A549 (cell line): ENCODE measurements around the gene DSCAML1. TPM values are rescaled to one million over a fixed set of nuclear protein-coding genes. Genes with fewer than 3 reads are reported as not detected.

Experiments used
- ATAC-seq, 2 experiments: fragments of 200-7000 bp in 1 of 2; fragments of >200 bp in 1 of 2; cut with Nextera tagmentation in 1 of 2; cut with Tn5 transposase in 1 of 2; 3 replicates each; pipeline versions ENCODE4 v1.8.0 to v1.9.1; 2018 to 2020; ENCODE audit warnings: mild to moderate bottlenecking in 1 of 2, moderate library complexity in 1 of 2
- CTCF ChIA-PET: fragments of 300-600 bp; sonication (Branson Sonifier 250); formaldehyde crosslinking; extraction: SDS; loops from one replicate; lab custom pipeline; 2021; ENCODE audit warnings: antibody characterized with exemption, inconsistent platforms; lab: Yijun Ruan, JAX
- POLR2A ChIA-PET: fragments of 350-600 bp; formaldehyde crosslinking; extraction: SDS; loops from one replicate; lab custom pipeline; 2021; ENCODE audit warnings: antibody characterized with exemption, inconsistent platforms; lab: Yijun Ruan, JAX
- DNase-seq, 2 experiments: peaks; one replicate each; pipeline versions ENCODE4 v3.0.0 to v3.0.0-alpha.2; 2011 to 2016; ENCODE audit warnings: low read depth in 1 of 2, low spot score in 1 of 2
- FAIRE-seq: peaks from 2 replicates; lab custom pipeline; 2011; peaks lifted over from hg19 to GRCh38; lab: Jason Lieb, UNC
- H3K27ac ChIP-seq, 2 experiments: fragments of >200 bp; sonication (Bioruptor Twin); formaldehyde crosslinking; 3 replicates each; pipeline ENCODE4 v1.5.1; 2016 to 2017
- H3K4me1 ChIP-seq: fragments of >200 bp; sonication (Bioruptor Twin); formaldehyde crosslinking; 3 replicates; pipeline ENCODE4 v1.6.1; 2016
- H3K4me2 ChIP-seq: fragments of >200 bp; sonication (Bioruptor Twin); formaldehyde crosslinking; 3 replicates; pipeline ENCODE4 v1.6.1; 2016
- H3K4me3 ChIP-seq: fragments of >200 bp; sonication (Bioruptor Twin); formaldehyde crosslinking; 3 replicates; pipeline ENCODE4 v1.5.1; 2016
- H3K9me3 ChIP-seq: fragments of >200 bp; sonication (Bioruptor Twin); formaldehyde crosslinking; 3 replicates; pipeline ENCODE4 v1.6.1; 2016
- CBX2 ChIP-seq: fragments of 200-600 bp; sonication (generic); IDR thresholded peaks from 2 replicates; pipeline ENCODE4 v1.6.1; 2016; ENCODE audit warnings: low read depth, mild to moderate bottlenecking, borderline replicate concordance
- CBX8 ChIP-seq: fragments of 200-600 bp; sonication (generic); IDR thresholded peaks from 2 replicates; pipeline ENCODE4 v1.6.1; 2016
- CEBPB ChIP-seq, 2 experiments: fragments of >200 bp in 1 of 2; sonication (Bioruptor Twin) in 1 of 2; formaldehyde crosslinking in 1 of 2; IDR thresholded peaks; 2 replicates each; pipeline ENCODE4 v1.6.1; 2012 to 2016
- CHD2 ChIP-seq: fragments of 150-350 bp; IDR thresholded peaks from 2 replicates; pipeline ENCODE4 v1.6.1; 2014; ENCODE audit warnings: low read length; ENCODE audit not compliant: partially characterized antibody
- ESRRA ChIP-seq: fragments of 150-350 bp; IDR thresholded peaks from 2 replicates; pipeline ENCODE4 v1.6.1; 2014; ENCODE audit warnings: mild to moderate bottlenecking, low read length, borderline replicate concordance
- FOSB ChIP-seq: fragments of 250-450 bp; sonication (Bioruptor Pico); IDR thresholded peaks from 2 replicates; pipeline ENCODE4 v1.5.0; 2020; ENCODE audit warnings: mild to moderate bottlenecking, moderate library complexity
- FOSL2 ChIP-seq, 2 experiments: fragments of 450-650 bp in 1 of 2; fragments of >200 bp in 1 of 2; sonication (Bioruptor Twin) in 1 of 2; formaldehyde crosslinking; IDR thresholded peaks; 2 replicates each; pipeline versions ENCODE4 v1.5.0 to v1.6.1; 2016 to 2020; ENCODE audit warnings: mild to moderate bottlenecking in 1 of 2, moderate library complexity in 1 of 2
- FOXS1 ChIP-seq: fragments of 250-450 bp; sonication (Bioruptor Pico); IDR thresholded peaks from 2 replicates; pipeline ENCODE4 v1.5.0; 2020; ENCODE audit warnings: mild to moderate bottlenecking, moderate library complexity
- HDAC2 ChIP-seq: fragments of 200-600 bp; sonication (generic); IDR thresholded peaks from 2 replicates; pipeline ENCODE4 v1.6.1; 2016
- JUN ChIP-seq, 2 experiments: fragments of >200 bp; sonication (Bioruptor Twin); formaldehyde crosslinking; IDR thresholded peaks; 2 replicates in 1 of 2; 3 replicates in 1 of 2; pipeline ENCODE4 v1.6.1; 2016 to 2017
- JUNB ChIP-seq: fragments of >200 bp; sonication (Bioruptor Twin); formaldehyde crosslinking; IDR thresholded peaks from 2 replicates; pipeline ENCODE4 v1.6.1; 2016
- KDM1A ChIP-seq: fragments of 200-600 bp; sonication (generic); IDR thresholded peaks from 2 replicates; pipeline ENCODE4 v1.6.1; 2016; ENCODE audit warnings: low read depth, mild to moderate bottlenecking
- MAZ ChIP-seq: fragments of 150-350 bp; IDR thresholded peaks from 2 replicates; pipeline ENCODE4 v1.6.1; 2014; ENCODE audit warnings: antibody characterized with exemption, low read depth, low read length, borderline replicate concordance
- NFE2L2 ChIP-seq: fragments of 150-350 bp; conservative IDR thresholded peaks from 2 replicates; pipeline ENCODE4 v1.6.1; 2014; ENCODE audit warnings: low read length
- NPAS2 ChIP-seq: fragments of 250-450 bp; sonication (Bioruptor Pico); IDR thresholded peaks from 2 replicates; pipeline ENCODE4 v1.8.0; 2022; ENCODE audit warnings: mild to moderate bottlenecking, moderate library complexity, borderline replicate concordance
- PHF8 ChIP-seq: fragments of 200-600 bp; sonication (generic); IDR thresholded peaks from 2 replicates; pipeline ENCODE4 v1.6.1; 2016; ENCODE audit warnings: low read depth, mild to moderate bottlenecking, antibody characterized with exemption, moderate library complexity, borderline replicate concordance
- RARB ChIP-seq: fragments of 250-450 bp; sonication (Bioruptor Pico); IDR thresholded peaks from 2 replicates; pipeline ENCODE4 v1.8.0; 2021; ENCODE audit warnings: mild to moderate bottlenecking, moderate library complexity
- RCOR1 ChIP-seq: fragments of 150-350 bp; IDR thresholded peaks from 2 replicates; pipeline ENCODE4 v1.6.1; 2014; ENCODE audit warnings: antibody characterized with exemption, low read length, low read depth
- SMC3 ChIP-seq: fragments of >200 bp; sonication (Bioruptor Twin); formaldehyde crosslinking; IDR thresholded peaks from 3 replicates; pipeline ENCODE4 v1.6.1; 2018; ENCODE audit warnings: inconsistent platforms
- SREBF2 ChIP-seq: fragments of 450-650 bp; IDR thresholded peaks from 2 replicates; pipeline ENCODE4 v1.6.1; 2014; ENCODE audit warnings: mild to moderate bottlenecking, moderate library complexity
- TFCP2L1 ChIP-seq: fragments of 250-450 bp; sonication (Bioruptor Pico); IDR thresholded peaks from 2 replicates; pipeline ENCODE4 v1.5.0; 2021; ENCODE audit warnings: mild to moderate bottlenecking
- ZC3H11A ChIP-seq: fragments of 450-650 bp; IDR thresholded peaks from 2 replicates; pipeline ENCODE4 v1.6.1; 2014; ENCODE audit warnings: antibody characterized with exemption, mild to moderate bottlenecking
- ZNF302 ChIP-seq: fragments of 250-450 bp; sonication (Bioruptor Pico); IDR thresholded peaks from 2 replicates; pipeline ENCODE4 v1.9.0; 2021; ENCODE audit warnings: inconsistent platforms, mild to moderate bottlenecking, moderate library complexity
- ZSCAN20 ChIP-seq: fragments of 250-450 bp; sonication (Bioruptor Pico); IDR thresholded peaks from 2 replicates; pipeline ENCODE4 v1.8.0; 2022; ENCODE audit warnings: mild to moderate bottlenecking, moderate library complexity
- WGBS: methylation state at CpG from one replicate; pipeline ENCODE4 v1.1.6; 2017; ENCODE audit errors: missing lambda C conversion rate; 5-methylcytosine and 5-hydroxymethylcytosine counted together
- polyA plus RNA-seq, 4 experiments: library from polyadenylated mRNA; depleted of rRNA in 3 of 4; stranded (reverse); fragments of >200 nt; fragmentation: RNase III in 1 of 4; extraction: RNeasy Plus Mini Kit Qiagen cat#74134 plus additional on column Dnase treatment in 1 of 4; gene quantifications; 2 replicates in 3 of 4; 3 replicates in 1 of 4; pipeline ENCODE4 v1.2.3, GENCODE V29; 2011 to 2017
- TF ChIP-seq, protein P1 (sequence below): IDR thresholded peaks from 2 replicates; pipeline ENCODE4 v1.6.1; 2012; ENCODE audit warnings: low read depth, borderline replicate concordance
- TF ChIP-seq, protein P2 (sequence below): fragments of 250-450 bp; sonication (Bioruptor Pico); IDR thresholded peaks from 2 replicates; pipeline ENCODE4 v1.5.0; 2021; ENCODE audit warnings: mild to moderate bottlenecking, moderate library complexity, borderline replicate concordance
- TF ChIP-seq, protein P3 (sequence below): fragments of >200 bp; sonication (Bioruptor Twin); formaldehyde crosslinking; IDR thresholded peaks from 3 replicates; pipeline ENCODE4 v1.6.1; 2016
- TF ChIP-seq, protein P4 (sequence below): fragments of 200-600 bp; sonication (generic); IDR thresholded peaks from 2 replicates; pipeline ENCODE4 v1.6.1; 2016; ENCODE audit warnings: antibody characterized with exemption, mild to moderate bottlenecking, moderate library complexity

The DSCAML1 gene
- polyA plus RNA-seq, 2 of the 4 experiments (the other 2 are of a cell fraction): 0.12 to 0.31 TPM

DNA sequence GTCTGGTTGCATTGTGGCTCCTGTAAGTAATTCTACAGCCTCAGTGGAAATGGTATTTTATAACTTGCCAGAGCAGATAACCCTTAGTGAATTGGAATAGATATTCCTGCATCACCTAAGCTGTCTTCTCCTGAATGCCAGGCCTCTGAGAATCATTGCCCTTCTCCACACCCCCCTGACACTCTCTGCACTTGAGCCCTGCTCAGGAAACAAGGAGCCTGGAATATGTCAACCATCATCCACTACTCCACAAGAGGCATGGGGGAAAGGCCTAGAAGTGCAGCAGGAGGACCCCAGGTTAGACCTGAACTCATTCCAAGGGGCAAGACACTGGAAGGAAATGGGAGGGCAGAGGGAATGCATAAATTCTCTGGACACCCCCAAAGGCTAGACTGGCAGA, 72.4 kb downstream of the DSCAML1 start:
- H3K9me3 ChIP-seq: no peaks in the 10 kb centered on the region
- ChIA-PET POLR2A (no interaction called here), CTCF (no interaction called here)
- peaks cover 12% of the 10 kb centered on the region; the same call in 1 of the 3 replicates for H3K4me1 ChIP-seq
- H3K27ac ChIP-seq: no peak overlapping the region
- FAIRE-seq (no peak), DNase-seq (no peak), ATAC-seq (no peak)
- TF ChIP-seq RARB (CRISPR knock-in tag) (no peak), HDAC2 (no peak), JUN (IDR thresholded peaks at IDR 0.05) (no peak), ESRRA (no peak), ZNF302 (CRISPR knock-in tag) (no peak)
- TF ChIP-seq, protein P1, sequence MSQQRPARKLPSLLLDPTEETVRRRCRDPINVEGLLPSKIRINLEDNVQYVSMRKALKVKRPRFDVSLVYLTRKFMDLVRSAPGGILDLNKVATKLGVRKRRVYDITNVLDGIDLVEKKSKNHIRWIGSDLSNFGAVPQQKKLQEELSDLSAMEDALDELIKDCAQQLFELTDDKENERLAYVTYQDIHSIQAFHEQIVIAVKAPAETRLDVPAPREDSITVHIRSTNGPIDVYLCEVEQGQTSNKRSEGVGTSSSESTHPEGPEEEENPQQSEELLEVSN: no peak
- no peak overlapping the region for H3K4me2 ChIP-seq
- no peak overlapping the region for H3K4me3 ChIP-seq

DNA sequence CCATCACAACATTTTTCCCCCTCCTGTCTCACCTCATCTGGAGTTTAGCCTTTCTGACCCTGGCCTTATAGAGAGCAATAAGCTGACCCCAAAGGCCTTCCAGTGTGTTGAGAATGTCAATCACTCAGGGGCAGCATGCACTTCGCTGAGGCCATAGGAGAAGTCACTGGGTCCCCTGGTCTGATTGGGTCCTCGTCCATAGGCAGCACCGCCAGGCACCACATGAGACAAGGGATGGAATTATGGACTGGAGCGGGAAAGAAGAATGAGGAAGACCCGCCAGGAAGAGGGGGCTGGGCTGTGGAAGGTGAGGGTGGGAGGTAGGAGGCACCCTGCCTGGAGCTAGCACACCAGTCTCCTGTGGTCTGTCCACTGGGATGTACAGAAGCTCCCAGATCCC, 72.9 kb downstream of the DSCAML1 start:
- peaks cover 13% of the 10 kb centered on the region for H3K4me1 ChIP-seq
- no peak overlapping the region for H3K27ac ChIP-seq
- POLR2A ChIA-PET: no interaction called here
- CTCF ChIA-PET: no interaction called here
- no peak overlapping the region for H3K4me2 ChIP-seq
- no peak for DNase-seq
- TF ChIP-seq PHF8 (no peak), TFCP2L1 (CRISPR knock-in tag) (no peak), ZSCAN20 (CRISPR knock-in tag) (no peak), FOSB (CRISPR knock-in tag) (no peak), JUNB (no peak), ZC3H11A (no peak), HDAC2 (no peak), SREBF2 (no peak), FOSL2 (IDR thresholded peaks at IDR 0.05) (no peak), FOSL2 (CRISPR knock-in tag; IDR thresholded peaks at IDR 0.05) (no peak), CEBPB (IDR thresholded peaks at IDR 0.05) (no peak), NFE2L2 (no peak)
- TF ChIP-seq, protein P2, sequence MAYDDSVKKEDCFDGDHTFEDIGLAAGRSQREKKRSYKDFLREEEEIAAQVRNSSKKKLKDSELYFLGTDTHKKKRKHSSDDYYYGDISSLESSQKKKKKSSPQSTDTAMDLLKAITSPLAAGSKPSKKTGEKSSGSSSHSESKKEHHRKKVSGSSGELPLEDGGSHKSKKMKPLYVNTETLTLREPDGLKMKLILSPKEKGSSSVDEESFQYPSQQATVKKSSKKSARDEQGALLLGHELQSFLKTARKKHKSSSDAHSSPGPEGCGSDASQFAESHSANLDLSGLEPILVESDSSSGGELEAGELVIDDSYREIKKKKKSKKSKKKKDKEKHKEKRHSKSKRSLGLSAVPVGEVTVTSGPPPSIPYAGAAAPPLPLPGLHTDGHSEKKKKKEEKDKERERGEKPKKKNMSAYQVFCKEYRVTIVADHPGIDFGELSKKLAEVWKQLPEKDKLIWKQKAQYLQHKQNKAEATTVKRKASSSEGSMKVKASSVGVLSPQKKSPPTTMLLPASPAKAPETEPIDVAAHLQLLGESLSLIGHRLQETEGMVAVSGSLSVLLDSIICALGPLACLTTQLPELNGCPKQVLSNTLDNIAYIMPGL (CRISPR knock-in tag): no peak
- TF ChIP-seq, protein P3, sequence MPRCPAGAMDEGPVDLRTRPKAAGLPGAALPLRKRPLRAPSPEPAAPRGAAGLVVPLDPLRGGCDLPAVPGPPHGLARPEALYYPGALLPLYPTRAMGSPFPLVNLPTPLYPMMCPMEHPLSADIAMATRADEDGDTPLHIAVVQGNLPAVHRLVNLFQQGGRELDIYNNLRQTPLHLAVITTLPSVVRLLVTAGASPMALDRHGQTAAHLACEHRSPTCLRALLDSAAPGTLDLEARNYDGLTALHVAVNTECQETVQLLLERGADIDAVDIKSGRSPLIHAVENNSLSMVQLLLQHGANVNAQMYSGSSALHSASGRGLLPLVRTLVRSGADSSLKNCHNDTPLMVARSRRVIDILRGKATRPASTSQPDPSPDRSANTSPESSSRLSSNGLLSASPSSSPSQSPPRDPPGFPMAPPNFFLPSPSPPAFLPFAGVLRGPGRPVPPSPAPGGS: no peak
- TF ChIP-seq, all 56 proteins: peak for 0
- H3K4me3 ChIP-seq: no peak overlapping the region
- ATAC-seq (no peak), FAIRE-seq (no peak)
- 89% methylated on average over 5 of the region's 5 CpGs for WGBS
- H3K9me3 ChIP-seq: no peaks in the 10 kb centered on the region

DNA sequence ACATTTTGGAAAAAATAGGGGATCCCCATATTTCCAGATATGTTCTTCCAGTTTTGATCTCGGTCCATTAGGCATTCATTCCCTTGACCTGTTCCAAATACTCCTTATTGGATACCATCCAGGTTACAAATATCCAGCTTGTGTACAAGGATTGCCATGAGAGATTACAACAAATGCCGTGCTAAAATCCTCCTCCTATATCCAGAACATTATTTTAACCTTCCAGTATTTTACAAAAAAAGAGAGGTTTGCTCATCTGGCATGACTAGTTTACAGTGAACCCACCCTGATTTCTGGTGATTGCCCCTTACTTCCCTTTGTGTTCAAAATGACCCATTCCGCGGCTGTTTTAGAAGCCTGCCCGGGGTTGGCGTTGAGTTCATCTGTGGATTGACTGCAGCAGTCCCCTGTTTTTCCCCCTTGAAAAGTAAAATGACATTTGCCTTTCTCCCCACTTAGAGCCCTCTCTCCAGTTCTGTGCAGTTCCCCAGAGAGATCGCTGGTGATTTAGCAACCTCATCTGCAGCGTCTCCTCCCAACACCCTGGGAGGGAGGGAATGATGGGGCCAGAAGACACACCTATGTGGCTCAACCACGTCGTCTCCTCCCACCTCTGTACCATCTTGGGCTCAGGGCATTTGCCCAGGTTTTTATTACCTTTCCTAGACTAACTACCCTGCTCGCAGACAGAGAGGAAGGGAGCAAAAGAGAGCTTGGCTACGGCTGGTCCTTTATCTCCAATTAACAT, 73.6 kb downstream of the DSCAML1 start:
- Histone ChIP-seq H3K4me2 (no peak overlapping the region), H3K4me3 (no peak overlapping the region), H3K27ac (no peak overlapping the region), H3K9me3 (no peaks in the 10 kb centered on the region), H3K4me1 (peaks cover 20% of the 10 kb centered on the region)
- CTCF ChIA-PET: no interaction called here
- DNase-seq: no peak
- no peak for FAIRE-seq
- POLR2A ChIA-PET: no interaction called here
- WGBS: 72% methylated on average over 12 of the region's 12 CpGs
- ATAC-seq: no peak
- no peak for TF ChIP-seq RARB (CRISPR knock-in tag)
- no peak for TF ChIP-seq CBX2
- no peak for TF ChIP-seq KDM1A
- TF ChIP-seq ZNF302 (CRISPR knock-in tag): no peak
- TF ChIP-seq ZC3H11A: no peak
- no peak for TF ChIP-seq SMC3
- TF ChIP-seq MAZ: no peak
- TF ChIP-seq, protein P4, sequence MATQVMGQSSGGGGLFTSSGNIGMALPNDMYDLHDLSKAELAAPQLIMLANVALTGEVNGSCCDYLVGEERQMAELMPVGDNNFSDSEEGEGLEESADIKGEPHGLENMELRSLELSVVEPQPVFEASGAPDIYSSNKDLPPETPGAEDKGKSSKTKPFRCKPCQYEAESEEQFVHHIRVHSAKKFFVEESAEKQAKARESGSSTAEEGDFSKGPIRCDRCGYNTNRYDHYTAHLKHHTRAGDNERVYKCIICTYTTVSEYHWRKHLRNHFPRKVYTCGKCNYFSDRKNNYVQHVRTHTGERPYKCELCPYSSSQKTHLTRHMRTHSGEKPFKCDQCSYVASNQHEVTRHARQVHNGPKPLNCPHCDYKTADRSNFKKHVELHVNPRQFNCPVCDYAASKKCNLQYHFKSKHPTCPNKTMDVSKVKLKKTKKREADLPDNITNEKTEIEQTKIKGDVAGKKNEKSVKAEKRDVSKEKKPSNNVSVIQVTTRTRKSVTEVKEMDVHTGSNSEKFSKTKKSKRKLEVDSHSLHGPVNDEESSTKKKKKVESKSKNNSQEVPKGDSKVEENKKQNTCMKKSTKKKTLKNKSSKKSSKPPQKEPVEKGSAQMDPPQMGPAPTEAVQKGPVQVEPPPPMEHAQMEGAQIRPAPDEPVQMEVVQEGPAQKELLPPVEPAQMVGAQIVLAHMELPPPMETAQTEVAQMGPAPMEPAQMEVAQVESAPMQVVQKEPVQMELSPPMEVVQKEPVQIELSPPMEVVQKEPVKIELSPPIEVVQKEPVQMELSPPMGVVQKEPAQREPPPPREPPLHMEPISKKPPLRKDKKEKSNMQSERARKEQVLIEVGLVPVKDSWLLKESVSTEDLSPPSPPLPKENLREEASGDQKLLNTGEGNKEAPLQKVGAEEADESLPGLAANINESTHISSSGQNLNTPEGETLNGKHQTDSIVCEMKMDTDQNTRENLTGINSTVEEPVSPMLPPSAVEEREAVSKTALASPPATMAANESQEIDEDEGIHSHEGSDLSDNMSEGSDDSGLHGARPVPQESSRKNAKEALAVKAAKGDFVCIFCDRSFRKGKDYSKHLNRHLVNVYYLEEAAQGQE: no peak
- TF ChIP-seq NPAS2 (CRISPR knock-in tag): no peak
- no peak for TF ChIP-seq JUN (IDR thresholded peaks at IDR 0.05)
- no peak for TF ChIP-seq CHD2
- TF ChIP-seq FOXS1: no peak
- no peak for TF ChIP-seq CBX8
- no peak for TF ChIP-seq RCOR1
